Stimulated activated CD8-positive, alpha-beta memory T cell treated with anti-CD3 and anti-CD28 coated beads, Interleukin-7, amount 100 ng/mL, for 48 hours (primary cell): ENCODE results near the gene TUBA4B.
A peak's percentile ranks its signal among the peaks of the same experiment; 100 is the strongest.

Experiments
- DNase-seq, 2 donors: peaks; one replicate each; pipeline ENCODE4 v3.0.0-alpha.2; 2020; ENCODE audit warnings: low read depth in 1 of 2; ENCODE audit errors: extremely low read depth in 1 of 2

TUBA4B gene

DNA sequence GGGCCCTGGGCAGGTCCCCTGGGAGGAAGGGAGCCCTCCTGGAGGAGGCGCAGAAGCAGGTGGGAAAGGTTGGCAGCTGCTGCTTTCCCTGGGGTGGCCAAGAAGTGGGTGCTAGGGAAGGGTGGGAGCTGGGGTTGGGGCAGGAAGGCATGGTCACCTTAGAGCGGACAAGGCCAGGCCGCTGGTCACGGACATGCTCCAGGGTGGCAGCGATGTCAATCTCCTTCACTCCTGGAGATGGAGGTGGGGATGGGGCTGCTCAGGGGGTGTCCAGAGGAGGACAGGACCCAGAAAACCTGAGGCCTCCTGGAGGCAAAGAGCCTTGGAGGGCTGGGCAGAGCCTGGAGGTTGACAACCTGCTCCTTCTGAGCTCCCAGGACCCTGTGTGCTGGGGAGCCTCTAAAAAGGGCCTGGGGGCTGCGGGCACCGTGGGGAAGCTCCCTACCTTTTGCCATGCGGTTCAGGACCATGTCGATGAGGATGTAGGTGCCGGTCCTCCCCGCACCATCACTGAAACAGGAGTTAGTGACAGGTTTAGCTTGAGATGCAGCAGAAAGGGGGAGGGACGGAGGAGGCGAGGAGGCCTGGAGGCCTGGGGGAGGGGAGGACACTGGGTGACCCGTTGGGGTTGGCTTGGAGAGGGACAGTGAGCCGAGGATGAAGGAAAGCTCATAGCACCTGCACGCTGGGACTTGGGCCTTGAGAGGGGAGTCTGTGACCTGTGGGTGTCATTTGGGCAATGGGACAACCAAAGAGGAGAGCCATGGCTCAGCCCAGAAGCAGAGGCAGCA, 37.5 kb downstream of the TUBA4B start:
- no peak for DNase-seq

GRCh38 chr2:219291394-219291793, 38.4 kb downstream of the TUBA4B start:
- DNase-seq: no peak

GRCh38 chr2:219291910-219292490, 39.0 kb downstream of the TUBA4B start:
- no peak for DNase-seq

GRCh38 chr2:219292616-219293015, 39.6 kb downstream of the TUBA4B start:
- DNase-seq: no peak

GRCh38 chr2:219293736-219294231, 40.7 kb downstream of the TUBA4B start:
- no peak for DNase-seq

DNA sequence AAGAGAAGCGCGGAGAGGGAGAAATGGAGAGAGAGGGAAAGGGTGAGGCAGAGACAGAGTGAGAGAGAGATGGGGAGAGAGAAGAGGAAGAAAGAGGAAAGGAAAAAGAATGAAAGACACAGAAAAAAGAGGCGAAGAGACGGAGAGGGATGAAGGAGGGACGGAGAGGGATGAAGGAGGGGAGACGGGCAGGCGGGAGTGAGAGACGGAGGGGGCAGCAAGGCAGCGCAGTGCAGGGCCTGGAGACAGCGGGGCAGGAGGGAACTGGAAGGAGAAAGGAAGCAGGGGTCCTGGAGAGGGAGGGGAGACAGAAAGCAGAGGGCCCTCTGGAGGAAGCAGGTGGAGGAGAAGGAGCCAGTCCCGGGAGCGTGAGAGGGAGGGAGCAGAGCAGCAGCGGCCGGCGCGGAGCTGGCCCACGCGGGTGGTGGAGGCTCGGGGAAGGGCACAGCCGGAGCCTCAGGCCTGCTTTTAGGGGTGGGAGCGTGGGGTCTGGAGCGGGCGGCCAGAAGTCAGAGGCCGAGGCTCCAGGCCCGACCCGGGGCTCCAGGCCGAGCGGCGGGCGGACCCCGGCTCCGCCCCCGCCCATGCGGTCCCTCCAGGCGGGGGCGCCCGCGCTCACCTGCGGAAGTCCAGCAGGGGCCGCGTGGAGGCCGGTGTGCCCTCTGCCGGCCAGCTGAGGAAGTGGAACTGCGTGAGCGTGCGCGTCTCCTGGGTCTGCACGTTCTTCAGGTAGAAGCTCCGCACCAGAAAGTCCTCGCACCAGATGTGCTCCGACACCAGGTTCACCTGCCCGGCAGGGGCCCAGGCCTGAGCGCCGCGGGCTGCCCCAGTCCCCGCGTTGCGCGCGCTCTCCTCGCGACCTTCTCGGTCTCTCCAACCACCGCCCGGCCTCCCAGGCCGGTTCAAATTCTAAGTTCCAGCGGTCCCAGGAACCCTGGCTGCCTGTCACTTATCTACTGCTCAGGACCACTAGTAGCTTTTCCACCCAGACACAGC, 41.6 kb downstream of the TUBA4B start:
- peak; percentile 75 to 77 for DNase-seq

DNA sequence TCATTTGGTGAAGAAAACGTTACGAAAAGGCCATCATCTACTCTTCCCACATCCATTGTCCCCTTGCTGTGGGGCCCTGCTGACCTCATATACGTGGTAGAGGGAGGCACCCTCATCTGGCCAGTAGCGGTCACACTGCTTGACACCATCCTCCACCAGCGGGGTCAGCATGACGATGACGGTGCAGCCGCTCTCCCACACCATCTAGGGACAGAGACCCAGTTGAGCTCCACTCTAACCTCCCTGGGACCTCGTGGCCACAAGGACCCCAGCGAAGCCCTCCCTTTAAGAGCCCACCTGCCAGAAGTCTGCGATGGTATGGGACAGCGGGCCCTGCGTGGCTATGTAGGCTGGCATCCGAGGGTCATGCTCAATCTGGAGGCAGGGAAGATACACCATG, 43.1 kb downstream of the TUBA4B start:
- no peak for DNase-seq

GRCh38 chr2:219296631-219297391, 43.8 kb downstream of the TUBA4B start:
- no peak for DNase-seq

DNA sequence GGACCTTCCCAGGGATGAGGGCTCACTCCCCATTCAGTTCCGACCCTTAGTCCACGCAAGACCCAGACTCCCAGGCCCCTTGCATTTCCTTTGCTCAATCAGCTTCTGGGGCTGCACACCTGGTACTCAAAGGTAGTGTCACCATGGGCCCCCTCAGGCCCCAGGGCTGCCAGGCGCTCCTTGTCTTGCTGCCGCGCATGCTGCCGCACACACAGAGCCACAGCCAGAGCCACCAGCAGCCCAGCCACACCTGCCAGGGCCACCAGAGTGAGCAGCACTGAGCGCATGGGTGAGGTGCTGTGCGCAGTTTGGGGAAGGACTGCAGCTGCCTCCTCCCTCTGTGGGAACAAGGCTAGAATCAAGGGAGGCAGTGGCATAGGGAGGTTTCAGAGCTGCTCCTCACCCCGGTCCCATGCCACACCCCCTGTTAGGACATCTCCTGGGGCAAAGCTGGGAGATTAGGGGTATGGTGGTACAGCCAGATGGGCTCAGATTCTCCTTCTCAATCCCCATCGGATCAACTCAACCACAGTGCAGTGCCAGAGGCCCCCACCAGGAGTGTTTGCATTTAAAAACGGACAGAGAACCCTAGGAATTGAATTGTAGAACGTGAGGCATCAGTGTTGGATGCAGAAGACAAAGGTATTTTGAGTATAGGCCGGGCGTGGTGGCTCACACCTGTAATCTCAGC, 44.9 kb downstream of the TUBA4B start:
- no peak for DNase-seq

DNA sequence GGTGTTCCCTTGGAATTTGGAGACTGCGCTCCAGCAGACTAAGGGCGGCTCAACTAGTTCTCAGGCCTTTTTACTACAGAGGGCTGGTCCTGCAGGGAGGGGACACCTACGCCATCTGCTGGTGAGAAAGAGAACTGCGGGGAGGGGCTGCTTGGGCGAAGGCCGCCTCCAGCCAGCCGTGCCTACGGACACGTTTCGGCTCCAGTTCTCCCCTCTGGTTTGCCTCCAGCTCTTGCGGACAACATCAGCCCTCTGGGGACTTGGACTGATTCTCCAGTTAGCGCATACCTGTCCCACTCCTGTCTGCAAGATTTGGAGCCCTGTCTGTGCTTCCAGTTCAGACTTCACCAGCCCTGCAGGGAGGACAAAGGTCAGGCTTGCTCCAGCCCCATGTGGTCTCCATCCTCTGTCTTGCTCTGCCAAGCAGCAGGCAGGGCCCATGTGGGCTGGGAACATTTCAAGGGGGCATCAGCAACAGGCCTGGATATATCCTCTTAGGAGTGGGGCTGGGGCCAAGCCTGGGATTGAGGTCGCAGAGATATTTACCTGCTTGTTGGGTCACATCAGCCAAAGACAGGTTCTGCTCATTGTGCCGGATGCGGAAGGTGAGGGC, 45.8 kb downstream of the TUBA4B start:
- DNase-seq: peak; percentile 64 to 83

DNA sequence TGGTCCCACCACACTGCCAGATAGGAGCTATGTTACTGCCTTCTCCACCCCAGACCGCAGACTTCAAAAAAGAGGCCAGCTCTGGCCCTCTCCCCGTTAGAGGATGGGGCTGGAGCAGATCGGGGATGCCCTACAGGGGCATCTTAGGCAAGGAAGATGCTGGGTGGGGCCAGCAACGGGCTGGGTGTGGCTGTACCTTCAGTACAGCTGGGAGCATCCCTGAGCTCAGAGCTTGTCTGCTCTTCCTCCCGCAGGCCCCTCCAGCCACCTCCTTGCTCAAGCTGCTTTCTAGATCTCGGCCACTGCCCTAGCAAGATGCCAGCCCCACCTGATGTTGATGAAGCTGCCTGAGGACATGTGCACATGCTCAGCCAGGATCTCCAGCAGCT, 46.3 kb downstream of the TUBA4B start:
- no peak for DNase-seq

DNA sequence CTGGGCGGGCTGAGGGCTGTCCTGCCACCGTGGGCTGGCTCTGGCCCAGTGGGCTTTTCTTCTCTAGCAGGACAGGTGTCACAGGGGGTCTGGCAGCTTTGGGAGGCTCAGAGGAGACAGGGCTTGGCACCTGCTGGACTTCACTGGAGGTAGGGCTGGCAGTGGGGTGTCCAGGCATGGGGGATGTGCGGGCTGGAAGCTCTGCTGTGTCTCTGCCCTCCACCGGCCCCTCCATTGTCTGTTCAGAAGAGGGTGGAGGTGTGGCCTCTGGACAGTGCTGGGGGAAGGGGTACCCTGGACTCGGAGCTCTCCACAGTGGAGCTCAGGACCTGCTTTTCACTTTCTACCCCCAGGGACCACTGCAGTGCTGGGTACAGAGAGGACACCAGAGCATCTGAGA, 47.0 kb downstream of the TUBA4B start:
- no peak for DNase-seq

- DNase-seq: no peak
Observed at GRCh38 chr2:219302412-219302968, 49.4 kb downstream of the TUBA4B start.

DNA sequence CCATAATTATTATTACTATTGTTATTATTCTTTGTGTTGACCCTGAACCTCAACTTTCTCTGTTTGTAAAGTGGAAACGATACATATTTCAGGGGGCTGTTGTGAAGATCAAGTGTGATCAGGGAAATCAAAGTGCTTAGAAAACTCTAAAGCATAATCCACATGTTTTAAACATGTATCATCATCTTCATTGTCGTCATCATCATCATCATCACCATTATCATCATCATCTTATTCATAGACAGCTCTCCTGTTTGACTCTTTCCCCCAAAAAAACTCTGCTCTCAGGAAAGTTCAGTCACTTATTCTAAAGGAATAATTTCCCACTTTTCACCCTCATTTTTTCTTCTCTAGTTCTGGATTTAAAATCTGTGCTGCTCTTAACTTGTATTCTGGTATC, 51.2 kb downstream of the TUBA4B start:
- no peak for DNase-seq

GRCh38 chr2:219306047-219306446, 53.0 kb downstream of the TUBA4B start:
- no peak for DNase-seq

DNA sequence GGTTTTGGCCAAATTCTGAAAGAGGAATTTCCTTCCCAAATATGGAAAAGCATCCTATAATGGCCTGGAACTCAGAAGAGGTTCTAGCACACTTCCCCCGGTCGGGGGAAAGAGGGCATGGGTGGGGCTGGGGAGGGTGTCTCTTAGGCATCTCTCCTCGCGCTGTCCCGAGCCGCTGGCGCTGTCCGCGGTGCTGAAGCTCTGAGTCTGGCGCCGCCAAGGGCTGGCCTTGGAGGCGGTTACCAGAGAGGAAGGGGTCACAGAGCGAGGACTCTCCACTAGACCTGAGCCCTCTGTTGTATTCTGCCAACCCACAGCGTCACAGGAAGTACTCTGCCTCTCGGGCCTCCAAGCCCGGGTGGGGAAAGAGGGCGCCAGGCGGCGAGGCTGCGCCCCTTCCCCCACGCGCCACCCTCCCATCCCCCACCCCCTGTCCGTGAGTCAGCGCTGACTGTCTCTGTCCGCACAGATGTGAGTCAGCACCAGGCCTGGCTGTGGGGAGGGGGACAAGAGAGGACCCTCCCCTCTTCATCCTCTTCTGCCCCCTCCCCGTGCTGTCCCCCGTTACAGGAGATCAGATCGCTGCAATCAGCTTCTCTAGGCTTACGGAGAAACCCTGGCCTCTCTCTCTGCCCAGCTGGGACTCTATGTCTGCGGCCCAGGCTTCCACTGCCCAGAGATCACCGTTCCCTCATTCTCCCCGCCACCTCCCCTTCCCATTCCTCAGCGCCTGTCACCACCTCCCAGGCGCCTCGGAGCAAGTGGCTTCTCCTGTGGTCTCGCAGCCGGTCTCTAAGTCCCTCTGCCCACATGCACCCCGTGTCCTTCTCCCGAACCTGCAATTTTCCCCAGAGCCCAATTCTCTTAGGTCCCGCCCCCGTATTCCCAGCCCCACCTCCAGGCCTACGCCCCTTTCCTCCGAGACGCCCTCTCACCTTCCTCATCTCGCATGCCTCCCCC, 55.4 kb downstream of the TUBA4B start:
- DNase-seq: peak; percentile 20 to 32

GRCh38 chr2:219309278-219309677, 56.2 kb downstream of the TUBA4B start, which contains the start of gene PTPRN:
Gene PTPRN, minus strand, starts transcription at chr2:219309401. Its CDS starts 69 bp downstream, at chr2:219309332.
- peak in 1 of 2 donors; percentile 11 for DNase-seq
